Trophoblast cell (in vitro differentiated cells and primary cell): ENCODE measurements around the gene FBXO36.

Source experiments
- DNase-seq, 2 donors: peaks; one replicate each; pipeline ENCODE4 v3.0.0-alpha.2; 2016
- H2AFZ ChIP-seq: 2 replicates; pipeline ENCODE4 v1.6.1; 2013; ENCODE audit warnings: low read length, moderate library complexity, mild to moderate bottlenecking; ENCODE audit not compliant: insufficient read depth, poor library complexity
- H2AK5ac ChIP-seq: 2 replicates; pipeline ENCODE4 v1.6.1; 2013; ENCODE audit warnings: mild to moderate bottlenecking, low read length
- H2BK120ac ChIP-seq: 2 replicates; pipeline ENCODE4 v1.6.1; 2013; ENCODE audit warnings: low read length, mild to moderate bottlenecking, moderate library complexity; ENCODE audit not compliant: insufficient read depth, poor library complexity
- H2BK12ac ChIP-seq: 2 replicates; pipeline ENCODE4 v1.6.1; 2013; ENCODE audit warnings: mild to moderate bottlenecking, low read length, moderate library complexity
- H2BK5ac ChIP-seq: 2 replicates; pipeline ENCODE4 v1.6.1; 2013; ENCODE audit warnings: low read length, low read depth, moderate library complexity, mild to moderate bottlenecking; ENCODE audit not compliant: poor library complexity
- H3K14ac ChIP-seq: 2 replicates; pipeline ENCODE4 v1.6.1; 2013; ENCODE audit warnings: mild to moderate bottlenecking, low read length
- H3K18ac ChIP-seq: 2 replicates; pipeline ENCODE4 v1.6.1; 2013; ENCODE audit warnings: mild to moderate bottlenecking, low read length
- H3K23ac ChIP-seq: 2 replicates; pipeline ENCODE4 v1.6.1; 2013; ENCODE audit warnings: low read length
- H3K27ac ChIP-seq: 2 replicates; pipeline ENCODE4 v1.5.1; 2013; ENCODE audit warnings: low read depth, mild to moderate bottlenecking, inconsistent platforms, low read length, moderate library complexity
- H3K27me3 ChIP-seq: 2 replicates; pipeline ENCODE4 v1.6.1; 2013; ENCODE audit warnings: inconsistent platforms, mild to moderate bottlenecking, low read length, moderate library complexity; ENCODE audit not compliant: insufficient read depth
- H3K36me3 ChIP-seq, 2 experiments: 1 replicate in 1 of 2; 2 replicates in 1 of 2; pipeline ENCODE4 v1.6.1; 2013; ENCODE audit warnings: low read length in 2 of 2, mild to moderate bottlenecking in 2 of 2, moderate library complexity in 1 of 2; ENCODE audit not compliant: insufficient read depth in 2 of 2, control insufficient read depth in 1 of 2
- H3K4ac ChIP-seq: 2 replicates; pipeline ENCODE4 v1.6.1; 2013; ENCODE audit warnings: low read depth, mild to moderate bottlenecking, low read length, moderate library complexity
- H3K4me1 ChIP-seq, 2 experiments: 1 replicate in 1 of 2; 2 replicates in 1 of 2; pipeline ENCODE4 v1.6.1; 2013; ENCODE audit warnings: low read length in 2 of 2, mild to moderate bottlenecking in 2 of 2, moderate library complexity in 1 of 2; ENCODE audit not compliant: insufficient read depth in 2 of 2, control insufficient read depth in 1 of 2
- H3K4me2 ChIP-seq: 2 replicates; pipeline ENCODE4 v1.6.1; 2013; ENCODE audit warnings: inconsistent platforms, mild to moderate bottlenecking, low read length, moderate library complexity
- H3K4me3 ChIP-seq: 2 replicates; pipeline ENCODE4 v1.5.1; 2013; ENCODE audit warnings: mild to moderate bottlenecking, low read depth, low read length, inconsistent platforms
- H3K79me1 ChIP-seq: one replicate; pipeline ENCODE4 v1.6.1; 2013; ENCODE audit warnings: low read length
- H3K79me2 ChIP-seq: 2 replicates; pipeline ENCODE4 v1.6.1; 2013; ENCODE audit warnings: low read length, mild to moderate bottlenecking; ENCODE audit not compliant: control insufficient read depth, insufficient read depth, poor library complexity
- H3K9ac ChIP-seq: 2 replicates; pipeline ENCODE4 v1.6.1; 2013; ENCODE audit warnings: mild to moderate bottlenecking, low read length
- H3K9me3 ChIP-seq: 2 replicates; pipeline ENCODE4 v1.6.1; 2013; ENCODE audit warnings: low read depth, mild to moderate bottlenecking, control low read depth, inconsistent platforms, low read length; ENCODE audit not compliant: insufficient read depth
- H4K12ac ChIP-seq: 2 replicates; pipeline ENCODE4 v1.6.1; 2013; ENCODE audit warnings: low read depth, mild to moderate bottlenecking, low read length, moderate library complexity
- H4K8ac ChIP-seq: 2 replicates; pipeline ENCODE4 v1.6.1; 2013; ENCODE audit warnings: low read depth, mild to moderate bottlenecking, low read length, moderate library complexity
- H4K91ac ChIP-seq: one replicate; pipeline ENCODE4 v1.6.1; 2013; ENCODE audit warnings: low read depth, mild to moderate bottlenecking, low read length, moderate library complexity
- WGBS: extraction: QIAGEN DNeasy Blood & Tissue Kit; methylation state at CpG from one replicate; pipeline ENCODE4 v1.1.7; 2013; ENCODE audit warnings: missing lambda C conversion rate; ENCODE audit not compliant: insufficient read length, insufficient coverage; ENCODE audit errors: extremely low coverage; 5-methylcytosine and 5-hydroxymethylcytosine counted together

Gene FBXO36

DNA sequence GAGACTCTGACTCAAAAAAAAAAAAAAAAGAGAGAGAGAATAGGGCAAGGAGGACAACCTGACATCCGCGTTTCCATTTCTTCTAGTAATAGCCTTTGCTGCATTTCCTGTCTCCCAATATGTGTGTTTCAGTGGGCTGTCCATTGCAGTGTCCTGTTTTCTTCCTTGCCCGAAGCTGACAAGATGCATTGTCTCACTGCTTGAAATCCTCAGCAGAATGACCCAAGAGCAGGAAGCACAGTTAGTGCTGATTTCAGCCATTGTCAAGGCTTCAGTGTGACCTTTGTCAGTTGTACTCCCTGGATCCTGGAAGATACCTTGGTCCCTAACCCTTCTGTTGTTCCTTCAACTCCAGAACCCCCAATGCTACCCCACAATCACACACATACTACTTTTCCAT is 75.3 kb downstream of the FBXO36 start:
- H3K27ac ChIP-seq: no peak overlapping the region
- no peak overlapping the region for H2BK12ac ChIP-seq
- no peak for DNase-seq
- H3K4me2 ChIP-seq: no peak overlapping the region
- no peaks in the 10 kb centered on the region for H3K79me1 ChIP-seq
- H3K23ac ChIP-seq: no peak overlapping the region
- H4K8ac ChIP-seq: no peak overlapping the region
- no peaks in the 10 kb centered on the region for H3K27me3 ChIP-seq
- no peak overlapping the region for H3K14ac ChIP-seq
- H3K79me2 ChIP-seq: no peaks in the 10 kb centered on the region
- no peak overlapping the region for H4K91ac ChIP-seq
- no peak overlapping the region for H3K18ac ChIP-seq
- H4K12ac ChIP-seq: no peak overlapping the region
- no peak overlapping the region for H2AK5ac ChIP-seq
- no peak overlapping the region for H2BK5ac ChIP-seq
- no peak overlapping the region for H2BK120ac ChIP-seq
- H3K9me3 ChIP-seq: no peaks in the 10 kb centered on the region
- no peak overlapping the region for H3K4me3 ChIP-seq
- H3K4me1 ChIP-seq: no peaks in the 10 kb centered on the region
- H3K4ac ChIP-seq: no peak overlapping the region
- no CpG with 5 or more reads among the region's 3 CpGs for WGBS
- H3K9ac ChIP-seq: no peak overlapping the region
- H3K36me3 ChIP-seq: no peaks in the 10 kb centered on the region
- no peak overlapping the region for H2AFZ ChIP-seq

DNA sequence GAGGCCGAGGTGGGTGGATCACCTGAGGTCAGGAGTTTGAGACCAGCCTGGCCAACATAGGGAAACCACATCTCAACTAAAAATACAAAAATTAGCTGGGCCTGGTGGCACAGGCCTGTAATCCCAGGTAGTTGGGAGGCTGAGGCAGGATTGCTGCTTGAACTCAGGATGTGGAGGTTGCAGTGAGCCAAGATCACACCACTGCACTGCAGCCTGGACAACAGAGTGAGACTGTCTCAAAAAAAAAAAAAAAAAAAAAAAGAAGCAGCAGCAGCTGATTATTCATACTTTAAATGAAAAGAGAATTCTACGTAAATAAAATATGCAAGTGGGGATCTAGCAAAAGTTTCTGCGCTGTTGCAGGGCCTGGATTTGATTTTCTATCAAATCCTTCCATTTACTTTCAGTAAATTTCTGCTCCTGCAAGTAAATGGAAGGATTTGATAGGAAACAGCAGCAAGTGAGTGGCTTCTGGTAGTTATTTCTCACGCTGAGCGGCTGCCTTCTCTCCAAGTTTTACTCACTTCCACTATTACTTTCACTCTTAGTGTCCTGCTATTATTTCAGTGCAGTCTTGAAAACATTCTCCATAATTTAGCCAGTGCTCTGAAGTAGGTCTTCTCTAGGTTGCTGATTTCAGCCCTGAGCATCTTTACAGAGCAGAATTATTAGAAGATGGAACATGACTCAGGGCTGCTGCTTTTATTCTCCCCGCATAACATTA is 78.0 kb downstream of the FBXO36 start:
- Histone ChIP-seq H3K27ac (no peak overlapping the region), H4K8ac (no peak overlapping the region), H3K79me1 (no peaks in the 10 kb centered on the region), H3K79me2 (no peaks in the 10 kb centered on the region), H3K27me3 (no peaks in the 10 kb centered on the region), H3K4me2 (no peak overlapping the region), H2AFZ (no peak overlapping the region), H3K23ac (no peak overlapping the region), H2BK120ac (no peak overlapping the region), H3K18ac (no peak overlapping the region), H4K91ac (no peak overlapping the region), H3K36me3 (no peaks in the 10 kb centered on the region), H2BK5ac (no peak overlapping the region), H3K9ac (no peak overlapping the region), H3K14ac (no peak overlapping the region), H3K4me3 (no peak overlapping the region), H3K9me3 (no peaks in the 10 kb centered on the region), H2BK12ac (no peak overlapping the region), H3K4me1 (no peaks in the 10 kb centered on the region), H2AK5ac (no peak overlapping the region), H4K12ac (no peak overlapping the region), H3K4ac (no peak overlapping the region)
- DNase-seq: no peak
- WGBS: no CpG with 5 or more reads among the region's 6 CpGs

DNA sequence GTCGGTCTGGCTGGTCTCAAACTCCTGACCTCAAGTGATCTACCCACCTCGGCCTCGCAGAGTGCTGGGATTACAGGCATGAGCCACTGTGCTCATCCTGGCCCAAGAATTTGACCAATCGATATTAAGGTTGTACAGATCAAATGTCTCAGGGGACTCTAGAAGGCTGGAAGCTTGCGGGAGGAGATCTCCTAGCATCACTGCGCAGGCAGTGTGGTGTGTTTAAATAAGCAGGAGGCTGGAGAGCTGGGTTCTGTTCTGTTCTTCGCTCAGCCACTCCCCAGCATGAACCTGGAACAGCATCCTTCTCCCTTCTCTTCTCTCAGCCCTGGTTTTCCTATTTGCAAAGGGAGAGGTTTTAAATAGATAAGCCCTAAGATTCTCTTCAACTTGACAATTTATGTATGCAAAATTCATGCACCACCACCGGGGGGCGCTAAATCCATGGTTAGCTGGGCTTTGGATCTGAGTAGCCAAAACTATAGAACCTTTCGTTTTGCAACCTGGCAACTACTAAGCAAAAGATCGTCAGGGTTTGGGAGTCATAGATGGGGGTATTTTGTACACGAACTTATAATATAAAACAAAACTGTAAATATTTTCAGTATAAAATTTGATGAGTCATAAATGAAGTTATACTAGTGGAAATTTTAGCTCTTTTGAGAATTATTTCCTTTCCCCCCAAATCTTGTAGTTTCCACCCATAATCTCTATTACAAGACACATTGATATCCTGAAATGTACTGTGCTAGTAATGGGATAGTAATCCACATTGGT is 85.8 kb downstream of the FBXO36 start:
- Histone ChIP-seq H3K9ac (no peak overlapping the region), H3K79me1 (no peaks in the 10 kb centered on the region), H3K36me3 (no peaks in the 10 kb centered on the region), H4K12ac (no peak overlapping the region), H2BK120ac (no peak overlapping the region), H3K27me3 (no peaks in the 10 kb centered on the region), H2BK12ac (no peak overlapping the region), H3K4me1 (no peaks in the 10 kb centered on the region), H3K27ac (no peak overlapping the region), H2AFZ (no peak overlapping the region), H3K23ac (no peak overlapping the region), H3K9me3 (no peaks in the 10 kb centered on the region), H2BK5ac (no peak overlapping the region), H4K8ac (no peak overlapping the region), H3K79me2 (no peaks in the 10 kb centered on the region), H4K91ac (no peak overlapping the region), H3K4me2 (no peak overlapping the region), H3K18ac (no peak overlapping the region), H3K14ac (no peak overlapping the region), H3K4me3 (no peak overlapping the region), H3K4ac (no peak overlapping the region), H2AK5ac (no peak overlapping the region)
- DNase-seq: peak; percentile 77 to 91
- WGBS: no CpG with 5 or more reads among the region's 12 CpGs

GRCh38 chr2:230008708-230009066 is 86.4 kb downstream of the FBXO36 start:
- Histone ChIP-seq H2BK5ac (no peak overlapping the region), H3K36me3 (no peaks in the 10 kb centered on the region), H3K14ac (no peak overlapping the region), H3K4me2 (no peak overlapping the region), H3K4me3 (no peak overlapping the region), H3K27ac (no peak overlapping the region), H3K23ac (no peak overlapping the region), H3K79me1 (no peaks in the 10 kb centered on the region), H3K9me3 (no peaks in the 10 kb centered on the region), H2AK5ac (no peak overlapping the region), H3K27me3 (no peaks in the 10 kb centered on the region), H4K91ac (no peak overlapping the region), H3K18ac (no peak overlapping the region), H2BK12ac (no peak overlapping the region), H4K8ac (no peak overlapping the region), H2BK120ac (no peak overlapping the region), H3K9ac (no peak overlapping the region), H2AFZ (no peak overlapping the region), H3K4ac (no peak overlapping the region), H4K12ac (no peak overlapping the region), H3K79me2 (no peaks in the 10 kb centered on the region), H3K4me1 (no peaks in the 10 kb centered on the region)
- no CpG with 5 or more reads among the region's 1 CpG for WGBS
- DNase-seq: no peak
